ENCODE results near the gene PRR5L.

GRCh38 chr11:36493332-36493731, 197.2 kb downstream of the PRR5L start:
- TF ChIP-seq POLR2AphosphoS5 (IDR thresholded peaks at IDR 0.05; ENCODE audit: low read depth, low read length) (no peak), SIN3A (IDR thresholded peaks at IDR 0.05; ENCODE audit: borderline replicate concordance, insufficient read depth, low read length) (no peak), TAF1 (IDR thresholded peaks at IDR 0.05; ENCODE audit: borderline replicate concordance, insufficient read depth, low read length) (no peak), REST (IDR thresholded peaks at IDR 0.05; ENCODE audit: insufficient read depth in 1 of 2, low read depth in 2 of 2, low read length in 2 of 2) (no peak), FOXP2 (optimal IDR thresholded peaks at IDR 0.05; ENCODE audit: borderline replicate concordance, extremely low read depth, extremely low read length, insufficient read depth) (no peak)

Measured in PFSK-1 (cell line).